HG03439 (cell line): ENCODE results near the gene IP6K3.

Experiments
- ATAC-seq: cut with Tn5 transposase; IDR thresholded peaks from one replicate; pipeline ENCODE4 v1.9.1; 2021; ENCODE audit warnings: mild to moderate bottlenecking, moderate library complexity; ENCODE audit not compliant: unreplicated experiment

The IP6K3 gene

DNA sequence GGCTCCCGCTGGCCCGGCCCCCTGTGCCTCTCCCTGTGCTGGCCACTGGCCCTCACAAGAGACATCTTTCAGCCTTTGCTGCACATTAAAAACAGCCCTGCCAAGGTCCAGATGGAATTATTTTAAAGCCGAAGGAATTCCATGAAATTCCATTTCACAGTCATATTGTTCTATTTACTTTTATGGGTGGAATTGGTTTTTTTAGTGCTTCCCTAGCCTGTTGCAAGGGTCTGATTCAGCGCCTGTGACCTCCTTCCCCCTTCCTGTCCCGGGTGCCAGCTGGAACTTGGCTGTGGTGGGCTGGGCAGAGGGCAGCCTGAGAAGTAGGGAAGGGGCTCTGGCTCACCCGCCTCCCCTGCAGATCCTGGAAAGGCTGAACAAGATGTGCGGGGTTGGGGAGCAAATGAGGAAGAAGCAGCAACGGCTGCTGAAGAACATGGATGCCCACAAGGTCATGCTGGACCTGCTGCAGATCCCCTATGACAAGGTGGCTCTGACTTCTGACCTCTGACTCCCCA, 69.5 kb downstream of the IP6K3 start:
- ATAC-seq: no peak

DNA sequence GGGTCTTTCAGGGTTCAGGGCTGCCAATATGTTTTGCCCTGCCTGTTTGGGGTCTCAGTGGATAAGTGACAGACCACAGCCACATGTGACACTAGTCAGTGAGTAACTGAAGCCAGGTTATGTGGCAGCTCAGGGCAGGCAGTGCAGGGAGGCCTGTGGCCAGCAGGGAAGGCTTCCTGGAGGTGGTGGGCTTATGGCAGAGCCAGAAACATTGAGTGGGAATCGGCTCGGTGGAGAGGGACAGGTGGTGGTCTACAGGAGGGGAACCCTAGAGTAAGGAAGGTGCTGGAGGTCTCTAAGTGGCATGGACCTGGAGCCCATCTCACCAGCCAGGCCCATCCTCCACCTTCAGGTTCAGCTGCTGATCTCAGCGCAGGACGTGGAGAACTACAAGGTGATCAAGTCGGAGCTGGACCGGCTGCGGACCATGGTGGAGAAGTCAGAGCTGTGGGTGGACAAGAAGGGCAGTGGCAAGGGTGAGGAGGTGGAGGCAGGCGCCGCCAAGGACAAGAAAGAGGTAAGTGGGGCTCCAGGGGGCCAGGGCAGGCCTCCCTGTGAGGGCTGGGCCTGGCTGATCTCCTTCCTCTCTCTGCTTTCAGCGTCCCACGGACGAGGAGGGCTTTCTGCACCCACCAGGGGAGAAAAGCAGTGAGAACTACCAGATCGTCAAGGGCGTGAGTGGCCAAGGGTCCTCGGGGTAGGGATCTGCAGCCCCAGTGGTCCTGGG, 70.1 kb downstream of the IP6K3 start:
- no peak for ATAC-seq

DNA sequence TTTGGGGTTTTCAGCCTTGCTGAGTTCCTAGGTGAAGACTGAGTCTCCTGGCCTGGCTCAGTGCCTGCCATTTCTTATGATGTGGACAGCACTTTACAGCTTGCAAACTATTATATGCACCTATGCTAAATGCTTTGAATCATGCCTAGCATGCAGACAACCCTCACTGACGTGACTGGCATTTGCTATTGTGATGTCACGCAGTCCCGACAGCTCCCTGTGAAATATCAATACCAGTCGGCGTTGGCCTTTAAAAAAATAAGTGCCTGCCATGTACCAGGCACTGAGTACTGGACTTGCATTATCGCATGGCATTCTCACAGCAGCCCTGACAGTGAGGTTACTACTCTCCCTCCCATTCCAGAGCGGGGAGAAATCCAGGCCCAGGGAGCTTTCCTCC, 70.7 kb downstream of the IP6K3 start:
- ATAC-seq: no peak

DNA sequence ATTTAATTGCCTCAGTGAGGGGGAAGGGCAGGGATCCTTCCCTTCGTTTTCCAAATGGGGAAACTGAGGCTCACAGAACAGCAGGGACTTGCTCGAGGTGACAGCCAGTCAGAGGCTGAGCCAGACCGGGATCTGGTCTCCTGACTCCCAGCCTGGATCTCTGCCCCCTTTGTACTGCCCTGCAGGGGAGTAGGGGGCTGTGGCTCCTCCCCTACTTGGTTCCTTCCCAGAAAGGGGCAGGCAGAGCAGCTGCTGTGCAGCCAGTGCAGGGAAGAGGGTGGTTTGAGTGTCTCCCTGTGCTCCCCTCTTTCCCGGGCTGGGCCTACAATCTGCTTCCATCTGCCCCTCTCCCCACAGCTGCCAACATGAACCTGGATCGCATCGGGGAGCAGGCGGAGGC, 72.9 kb downstream of the IP6K3 start:
- no peak for ATAC-seq

DNA sequence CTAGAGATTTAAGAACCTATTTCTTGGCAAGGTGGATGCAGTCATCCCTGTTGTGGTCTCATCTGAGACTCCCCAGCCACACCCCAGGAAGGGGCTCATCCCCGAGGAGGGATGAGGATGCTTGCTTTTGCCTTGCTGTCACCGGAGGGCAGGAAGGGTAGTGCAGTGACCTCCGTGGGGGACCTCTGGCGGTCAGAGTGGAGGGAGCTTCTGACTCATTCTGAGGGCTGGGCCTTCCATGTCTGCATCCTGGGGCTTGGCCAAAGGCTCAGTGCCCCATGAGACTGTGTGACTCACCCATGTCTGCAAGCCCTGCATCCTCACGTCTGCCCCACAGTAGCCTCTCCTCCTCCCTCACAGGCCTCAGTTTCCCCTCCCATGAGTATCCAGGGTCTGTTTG, 73.9 kb downstream of the IP6K3 start:
- no peak for ATAC-seq

DNA sequence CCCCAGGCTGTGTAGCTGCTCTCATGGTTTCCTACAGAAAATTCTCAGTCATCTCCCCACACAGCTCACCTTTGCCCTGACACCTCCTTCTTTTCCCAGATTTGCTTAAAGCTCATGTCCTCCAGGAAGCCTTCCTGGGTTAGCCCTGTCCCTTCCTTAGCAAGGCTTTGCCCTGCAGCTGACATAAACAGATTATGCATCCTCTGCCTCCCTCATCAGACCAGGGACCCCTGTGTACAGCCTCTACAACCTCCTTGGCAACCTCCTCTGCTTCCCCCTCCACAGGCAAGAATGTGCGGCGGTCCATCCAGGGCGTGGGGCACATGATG, 75.0 kb downstream of the IP6K3 start:
- no peak for ATAC-seq
